Loucy (cell line): ENCODE measurements around the gene MMADHC.
A peak's percentile ranks its signal among the peaks of the same experiment; 100 is the strongest.

Experiments
- H2AFZ ChIP-seq: fragments of 200-600 bp; sonication (generic); 2 replicates; pipeline ENCODE4 v1.6.0; 2016; ENCODE audit warnings: antibody characterized with exemption, mild to moderate bottlenecking, low read length, moderate library complexity
- H3F3A ChIP-seq: fragments of 200-600 bp; 2 replicates; pipeline ENCODE4 v1.6.0; 2016; ENCODE audit warnings: antibody characterized with exemption, low read depth, mild to moderate bottlenecking
- H3K27me3 ChIP-seq: fragments of 200-600 bp; sonication (generic); 2 replicates; pipeline ENCODE4 v1.6.1; 2014; ENCODE audit warnings: low read length, mild to moderate bottlenecking; ENCODE audit not compliant: insufficient read depth, poor library complexity, severe bottlenecking
- H3K36me3 ChIP-seq: fragments of 200-600 bp; sonication (generic); 2 replicates; pipeline ENCODE4 v1.6.1; 2016; ENCODE audit warnings: low read length; ENCODE audit not compliant: insufficient read depth
- H3K4me1 ChIP-seq: fragments of 200-600 bp; sonication (generic); 2 replicates; pipeline ENCODE4 v1.5.1; 2014; ENCODE audit warnings: low read length, mild to moderate bottlenecking; ENCODE audit not compliant: insufficient read depth, poor library complexity, severe bottlenecking
- H3K4me2 ChIP-seq: fragments of 200-600 bp; sonication (generic); 2 replicates; pipeline ENCODE4 v1.6.0; 2014; ENCODE audit warnings: antibody characterized with exemption, low read length, low read depth, mild to moderate bottlenecking; ENCODE audit not compliant: poor library complexity, severe bottlenecking
- H3K4me3 ChIP-seq: fragments of 200-600 bp; sonication (generic); 2 replicates; pipeline ENCODE4 v1.5.1; 2014; ENCODE audit warnings: low read length, mild to moderate bottlenecking, mixed read lengths; ENCODE audit not compliant: poor library complexity, severe bottlenecking
- H3K79me2 ChIP-seq: fragments of 200-600 bp; sonication (generic); 2 replicates; pipeline ENCODE4 v1.6.1; 2014; ENCODE audit warnings: low read length; ENCODE audit not compliant: insufficient read depth
- H3K9ac ChIP-seq: fragments of 200-600 bp; sonication (generic); 2 replicates; pipeline ENCODE4 v1.6.0; 2014; ENCODE audit warnings: mild to moderate bottlenecking, low read depth, low read length, moderate library complexity; ENCODE audit not compliant: poor library complexity, severe bottlenecking
- H3K9me2 ChIP-seq: fragments of 200-600 bp; sonication (generic); replicated peaks from 2 replicates; pipeline ENCODE4 v1.6.1; 2016; ENCODE audit warnings: low read depth, low read length, mixed read lengths
- H3K9me3 ChIP-seq: fragments of 200-600 bp; sonication (generic); 2 replicates; pipeline ENCODE4 v1.6.1; 2014; ENCODE audit warnings: mild to moderate bottlenecking, antibody characterized with exemption, low read length, low read depth; ENCODE audit not compliant: insufficient read depth
- H4K20me1 ChIP-seq: fragments of 200-600 bp; sonication (generic); 2 replicates; pipeline ENCODE4 v1.6.0; 2014; ENCODE audit warnings: antibody characterized with exemption, low read length, mild to moderate bottlenecking; ENCODE audit not compliant: insufficient read depth, poor library complexity, severe bottlenecking
- CTCF ChIP-seq: fragments of 200-600 bp; sonication (generic); conservative IDR thresholded peaks from 2 replicates; pipeline ENCODE4 v1.5.1; 2014; ENCODE audit warnings: mild to moderate bottlenecking, antibody characterized with exemption, low read length
- EZH2phosphoT487 ChIP-seq: fragments of 200-600 bp; IDR thresholded peaks from 2 replicates; pipeline ENCODE4 v1.6.1; 2018; ENCODE audit warnings: antibody characterized with exemption, mild to moderate bottlenecking, moderate library complexity, borderline replicate concordance

The MMADHC gene

GRCh38 chr2:149537092-149537726 lies 50.4 kb downstream of the MMADHC start:
- no peak overlapping the region for H3K9ac ChIP-seq
- peak overlapping the region; percentile 12 for H3K4me3 ChIP-seq
- no peak for TF ChIP-seq CTCF
- no peak for TF ChIP-seq EZH2phosphoT487
- no peaks in the 10 kb centered on the region for H3K36me3 ChIP-seq
- no peaks in the 10 kb centered on the region for H3K79me2 ChIP-seq
- no peaks in the 10 kb centered on the region for H3K27me3 ChIP-seq
- H2AFZ ChIP-seq = peak overlapping the region; percentile 32; the same call in 1 of the 2 replicates
- no peaks in the 10 kb centered on the region for H3F3A ChIP-seq
- peak overlapping the region; percentile 50 for H3K4me2 ChIP-seq
- no peaks in the 10 kb centered on the region for H4K20me1 ChIP-seq
- H3K9me2 ChIP-seq = no peaks in the 10 kb centered on the region
- H3K9me3 ChIP-seq = no peaks in the 10 kb centered on the region
- peaks cover 9% of the 10 kb centered on the region for H3K4me1 ChIP-seq

GRCh38 chr2:149536649-149537048 lies 50.9 kb downstream of the MMADHC start:
- H3K36me3 ChIP-seq = no peaks in the 10 kb centered on the region
- no peak overlapping the region for H3K9ac ChIP-seq
- H2AFZ ChIP-seq = peak overlapping the region; percentile 32; the same call in 1 of the 2 replicates
- no peaks in the 10 kb centered on the region for H3K27me3 ChIP-seq
- H3K9me2 ChIP-seq = no peaks in the 10 kb centered on the region
- H3K4me1 ChIP-seq = peaks cover 9% of the 10 kb centered on the region
- H3K9me3 ChIP-seq = no peaks in the 10 kb centered on the region
- TF ChIP-seq CTCF (no peak), EZH2phosphoT487 (no peak)
- peak overlapping the region; percentile 12 for H3K4me3 ChIP-seq
- no peaks in the 10 kb centered on the region for H3F3A ChIP-seq
- no peaks in the 10 kb centered on the region for H3K79me2 ChIP-seq
- peak overlapping the region; percentile 50 for H3K4me2 ChIP-seq
- no peaks in the 10 kb centered on the region for H4K20me1 ChIP-seq

GRCh38 chr2:149534674-149535073 lies 52.9 kb downstream of the MMADHC start:
- H3K9me3 ChIP-seq = no peaks in the 10 kb centered on the region
- TF ChIP-seq EZH2phosphoT487 (no peak), CTCF (no peak)

More at GRCh38 chr2:149534674-149535073, 52.9 kb downstream of the MMADHC start:
- Histone ChIP-seq H3K27me3 (no peaks in the 10 kb centered on the region), H3F3A (no peaks in the 10 kb centered on the region), H3K4me2 (no peak overlapping the region), H3K36me3 (no peaks in the 10 kb centered on the region), H3K4me1 (peaks cover 9% of the 10 kb centered on the region), H3K9ac (no peak overlapping the region), H3K9me2 (no peaks in the 10 kb centered on the region), H2AFZ (no peak overlapping the region), H3K79me2 (no peaks in the 10 kb centered on the region), H4K20me1 (no peaks in the 10 kb centered on the region), H3K4me3 (no peak overlapping the region)
